PC-9 (cell line): Measurements from ENCODE around the gene GUCY1A2. TPM values are rescaled to one million over a fixed set of nuclear protein-coding genes. Genes with fewer than 3 reads are reported as not detected.

Experiments
- BruUV-seq: library from RNA; stranded (reverse); fragments of 400-500 nt; replicated peaks from 2 replicates; lab custom pipeline; 2021; lab: Mats Ljungman, UMichigan
- CTCF ChIA-PET: fragments of 300-600 bp; sonication (Branson Sonifier 250); formaldehyde crosslinking; loops from one replicate; lab custom pipeline; 2022; ENCODE audit warnings: antibody characterized with exemption; lab: Charles Lee
- POLR2A ChIA-PET: fragments of 300-600 bp; sonication (Branson Sonifier 250); formaldehyde crosslinking; loops from one replicate; lab custom pipeline; 2022; ENCODE audit warnings: antibody characterized with exemption; ENCODE audit not compliant: unreplicated experiment; lab: Charles Lee
- DNase-seq, 2 experiments: peaks; one replicate each; pipeline versions ENCODE4 v3.0.0 to v3.0.0-alpha.2; 2015 to 2022; ENCODE audit warnings: mixed read lengths in 1 of 2
- H2AFZ ChIP-seq: fragments of 200-600 bp; sonication (generic); 2 replicates; pipeline ENCODE4 v1.8.1; 2017; ENCODE audit warnings: antibody characterized with exemption
- H3F3A ChIP-seq: fragments of 200-600 bp; sonication (generic); 2 replicates; pipeline ENCODE4 v1.8.1; 2017; ENCODE audit warnings: antibody characterized with exemption, mild to moderate bottlenecking, low read depth; ENCODE audit not compliant: insufficient read depth
- H3K27ac ChIP-seq: fragments of 200-600 bp; sonication (generic); 2 replicates; pipeline ENCODE4 v1.6.1; 2016; ENCODE audit warnings: mixed run types
- H3K27me3 ChIP-seq: fragments of 200-600 bp; sonication (generic); 2 replicates; pipeline ENCODE4 v1.6.1; 2016; ENCODE audit warnings: low read depth, mixed run types; ENCODE audit not compliant: insufficient read depth
- H3K36me3 ChIP-seq: fragments of 200-600 bp; sonication (generic); 2 replicates; pipeline ENCODE4 v1.6.1; 2016; ENCODE audit warnings: low read depth, mixed run types
- H3K4me1 ChIP-seq: fragments of 200-600 bp; sonication (generic); replicated peaks from 2 replicates; pipeline ENCODE4 v1.6.1; 2016; ENCODE audit warnings: mixed run types; ENCODE audit not compliant: insufficient read depth
- H3K4me2 ChIP-seq: fragments of 200-600 bp; sonication (generic); 2 replicates; pipeline ENCODE4 v1.6.1; 2017; ENCODE audit warnings: mixed run types
- H3K4me3 ChIP-seq: fragments of 200-600 bp; sonication (generic); 2 replicates; pipeline ENCODE4 v1.6.1; 2016; ENCODE audit warnings: mixed run types
- H3K79me2 ChIP-seq: fragments of 200-600 bp; sonication (generic); 2 replicates; pipeline ENCODE4 v1.6.1; 2017; ENCODE audit warnings: low read depth, mixed run types
- H3K9me2 ChIP-seq: fragments of 200-600 bp; sonication (generic); 2 replicates; pipeline ENCODE4 v1.8.1; 2017; ENCODE audit warnings: mild to moderate bottlenecking; ENCODE audit not compliant: insufficient read depth
- H3K9me3 ChIP-seq: fragments of 200-600 bp; sonication (generic); 2 replicates; pipeline ENCODE4 v1.8.1; 2016; ENCODE audit warnings: low read depth; ENCODE audit not compliant: insufficient read depth
- H4K20me1 ChIP-seq: fragments of 200-600 bp; sonication (generic); 2 replicates; pipeline ENCODE4 v1.8.1; 2017; ENCODE audit not compliant: insufficient read depth
- CTCF ChIP-seq: fragments of 200-600 bp; sonication (generic); conservative IDR thresholded peaks from 2 replicates; pipeline ENCODE4 v1.6.1; 2017; ENCODE audit warnings: mixed run types, antibody characterized with exemption, mild to moderate bottlenecking, moderate library complexity
- EZH2 ChIP-seq: fragments of 200-600 bp; sonication (generic); IDR thresholded peaks from 2 replicates; pipeline ENCODE4 v1.8.0; 2017; ENCODE audit warnings: antibody characterized with exemption, low read depth
- intact Hi-C: fragments of 100-400 bp; cut with micrococcal nuclease; formaldehyde crosslinking; loops from one replicate; pipeline ENCODE4 v1.10.0; 2022; ENCODE audit not compliant: unreplicated experiment
- total RNA-seq: library from RNA; stranded (reverse); gene quantifications from 2 replicates; pipeline ENCODE4 v1.2.3, GENCODE V29; 2021

Gene GUCY1A2
- total RNA-seq, 1 experiment from 2014 or later = not detected

GRCh38 chr11:106627694-106628093, 390.6 kb downstream of the GUCY1A2 start:
- no TSS peak for BruUV-seq
- H3K9me3 ChIP-seq = peaks cover 3% of the 10 kb centered on the region; the same call in 1 of the 2 replicates
- no peaks in the 10 kb centered on the region for H3K36me3 ChIP-seq
- no peak overlapping the region for H3K4me3 ChIP-seq
- no peak overlapping the region for H3K4me2 ChIP-seq
- CTCF ChIA-PET = no interaction called here
- H3K79me2 ChIP-seq = no peaks in the 10 kb centered on the region
- no peak overlapping the region for H3K27ac ChIP-seq
- intact Hi-C loops = no loop called here
- H3K27me3 ChIP-seq = no peaks in the 10 kb centered on the region
- TF ChIP-seq CTCF (no peak), EZH2 (no peak)
- DNase-seq = no peak
- H3F3A ChIP-seq = no peaks in the 10 kb centered on the region
- no peak overlapping the region for H2AFZ ChIP-seq
- H4K20me1 ChIP-seq = no peaks in the 10 kb centered on the region
- H3K4me1 ChIP-seq = no peaks in the 10 kb centered on the region
- POLR2A ChIA-PET = no interaction called here
- H3K9me2 ChIP-seq = peaks cover 3% of the 10 kb centered on the region; the same call in 1 of the 2 replicates

- Histone ChIP-seq H3F3A (no peaks in the 10 kb centered on the region), H3K27me3 (no peaks in the 10 kb centered on the region), H3K9me2 (no peaks in the 10 kb centered on the region), H2AFZ (no peak overlapping the region), H3K79me2 (no peaks in the 10 kb centered on the region), H3K9me3 (peaks cover 3% of the 10 kb centered on the region; the same call in 1 of the 2 replicates), H4K20me1 (no peaks in the 10 kb centered on the region), H3K27ac (no peak overlapping the region), H3K36me3 (no peaks in the 10 kb centered on the region), H3K4me3 (no peak overlapping the region), H3K4me1 (no peaks in the 10 kb centered on the region), H3K4me2 (no peak overlapping the region)
- no TSS peak for BruUV-seq
- POLR2A ChIA-PET = interaction anchor here (0.6 kb wide), 1 partner anchor 63 kb away, joined by 9 read pairs; no protein-coding TSS in a partner anchor
- CTCF ChIA-PET = no interaction called here
- intact Hi-C loops = no loop called here
- TF ChIP-seq EZH2 (no peak), CTCF (no peak)
- no peak for DNase-seq
Measured at GRCh38 chr11:106625566-106625965, 392.7 kb downstream of the GUCY1A2 start.

DNA sequence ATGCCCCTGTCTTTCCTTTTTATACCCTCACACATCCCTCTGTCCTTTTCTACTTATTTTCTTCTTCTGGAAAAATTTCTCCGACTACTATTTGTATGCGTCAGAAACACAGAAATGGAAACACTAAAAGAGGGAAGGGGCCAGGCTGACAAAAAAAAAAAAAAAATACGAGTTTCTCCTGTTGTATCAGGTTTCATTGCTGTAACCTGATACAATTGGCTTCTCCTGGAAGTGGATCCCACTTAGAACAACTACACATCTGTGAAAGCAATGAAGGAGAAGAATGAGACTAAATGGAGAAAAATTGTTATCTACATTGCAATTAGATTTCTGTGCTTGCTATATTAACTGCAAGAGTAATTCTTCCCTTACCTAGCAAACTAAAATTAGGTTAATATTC, 393.9 kb downstream of the GUCY1A2 start:
- no peaks in the 10 kb centered on the region for H3K9me2 ChIP-seq
- CTCF ChIA-PET = no interaction called here
- intact Hi-C loops = no loop called here
- POLR2A ChIA-PET = no interaction called here
- no peaks in the 10 kb centered on the region for H3K27me3 ChIP-seq
- H2AFZ ChIP-seq = no peak overlapping the region
- H3K4me3 ChIP-seq = no peak overlapping the region
- H3K4me2 ChIP-seq = no peak overlapping the region
- H3F3A ChIP-seq = no peaks in the 10 kb centered on the region
- DNase-seq = no peak
- no peaks in the 10 kb centered on the region for H3K36me3 ChIP-seq
- BruUV-seq = no TSS peak
- no peak overlapping the region for H3K27ac ChIP-seq
- TF ChIP-seq CTCF (no peak), EZH2 (no peak)
- no peaks in the 10 kb centered on the region for H3K79me2 ChIP-seq
- H3K4me1 ChIP-seq = no peaks in the 10 kb centered on the region
- peaks cover 3% of the 10 kb centered on the region; the same call in 1 of the 2 replicates for H3K9me3 ChIP-seq
- H4K20me1 ChIP-seq = no peaks in the 10 kb centered on the region
